B cell (primary cell): ENCODE data around the gene CARHSP1. TPM values are rescaled to one million over a fixed set of nuclear protein-coding genes. Genes with fewer than 3 reads are reported as not detected.
A peak's percentile ranks its signal among the peaks of the same experiment; 100 is the strongest.

Source experiments
- ATAC-seq: fragments of 200-7000 bp; cut with Tn5 transposase; one replicate; pipeline ENCODE4 v1.10.0; 2021; ENCODE audit warnings: low read depth, mild to moderate bottlenecking, moderate number of reproducible peaks, moderate library complexity
- CTCF ChIA-PET: fragments of 350-600 bp; sonication (Branson Sonifier 250); formaldehyde crosslinking; loops from one replicate; lab custom pipeline; 2021; ENCODE audit warnings: antibody characterized with exemption, inconsistent platforms; lab: Charles Lee
- POLR2A ChIA-PET: fragments of 350-600 bp; sonication (Branson Sonifier 250); formaldehyde crosslinking; loops from one replicate; lab custom pipeline; 2021; ENCODE audit warnings: antibody characterized with exemption; lab: Charles Lee
- DNase-seq: peaks from one replicate; pipeline ENCODE4 v3.0.0; 2013
- H2AFZ ChIP-seq: 2 replicates; pipeline ENCODE4 v1.6.1; 2012; ENCODE audit warnings: mild to moderate bottlenecking, low read depth, low read length; ENCODE audit not compliant: insufficient read depth, poor library complexity, severe bottlenecking
- H3K27ac ChIP-seq, 2 donors: 1 replicate in 1 of 2; 2 replicates in 1 of 2; pipeline ENCODE4 v1.5.1; 2012 to 2013; ENCODE audit warnings: low read length in 2 of 2, mild to moderate bottlenecking in 2 of 2, moderate library complexity in 1 of 2
- H3K27me3 ChIP-seq, 4 experiments: fragments of 200-600 bp in 1 of 4; sonication (generic) in 1 of 4; replicated peaks in 1 of 4; 1 replicate in 2 of 4; 2 replicates in 2 of 4; pipeline versions ENCODE4 v1.6.1 to v1.7.0; 2013 to 2016; ENCODE audit warnings: low read length in 3 of 4, mild to moderate bottlenecking in 2 of 4, mixed read lengths in 1 of 4, moderate library complexity in 1 of 4; ENCODE audit not compliant: insufficient read depth in 4 of 4, control insufficient read depth in 3 of 4; ENCODE audit errors: control extremely low read depth in 1 of 4
- H3K36me3 ChIP-seq, 2 experiments: replicated peaks in 1 of 2; 1 replicate in 1 of 2; 2 replicates in 1 of 2; pipeline versions ENCODE4 v1.6.1 to v1.7.1; 2013; ENCODE audit warnings: low read length in 1 of 2; ENCODE audit not compliant: insufficient read depth in 2 of 2, control insufficient read depth in 1 of 2; ENCODE audit errors: control extremely low read depth in 1 of 2, extremely low read depth in 1 of 2
- H3K4me1 ChIP-seq, 2 donors: fragments of 200-600 bp in 1 of 2; sonication (generic) in 1 of 2; 1 replicate in 1 of 2; 2 replicates in 1 of 2; pipeline versions ENCODE4 v1.5.1 to v1.6.1; 2013 to 2017; ENCODE audit warnings: low read length in 2 of 2; ENCODE audit not compliant: control insufficient read depth in 2 of 2, insufficient read depth in 2 of 2
- H3K4me2 ChIP-seq: replicated peaks from 2 replicates; pipeline ENCODE3; 2012; ENCODE audit warnings: mild to moderate bottlenecking, low read depth, low read length; ENCODE audit not compliant: poor library complexity, severe bottlenecking
- H3K4me3 ChIP-seq, 5 experiments: fragments of 200-600 bp in 1 of 5; sonication (generic) in 1 of 5; 1 replicate in 3 of 5; 2 replicates in 2 of 5; pipeline versions ENCODE4 v1.5.1 to v1.7.0; 2011 to 2016; ENCODE audit warnings: low read length in 4 of 5, mild to moderate bottlenecking in 4 of 5, low read depth in 2 of 5, control low read depth in 1 of 5, moderate library complexity in 1 of 5; ENCODE audit not compliant: insufficient read depth in 1 of 5; ENCODE audit errors: control extremely low read depth in 1 of 5, extremely low read depth in 1 of 5
- H3K79me2 ChIP-seq: fragments of 200-600 bp; sonication (generic); one replicate; pipeline ENCODE4 v1.6.0; 2016; ENCODE audit warnings: low read length; ENCODE audit not compliant: control insufficient read depth, insufficient read depth
- H3K9ac ChIP-seq: fragments of 200-600 bp; sonication (generic); 2 replicates; pipeline ENCODE4 v1.6.1; 2017; ENCODE audit warnings: mild to moderate bottlenecking, low read length, moderate library complexity
- H3K9me3 ChIP-seq, 3 donors: one replicate each; pipeline versions ENCODE4 v1.6.1 to v1.7.1; 2013; ENCODE audit warnings: low read length in 2 of 3; ENCODE audit not compliant: control insufficient read depth in 2 of 3, insufficient read depth in 1 of 3; ENCODE audit errors: control extremely low read depth in 1 of 3
- H4K20me1 ChIP-seq: 2 replicates; pipeline ENCODE4 v1.6.0; 2012; ENCODE audit warnings: mild to moderate bottlenecking, low read length; ENCODE audit not compliant: insufficient read depth, control insufficient read depth, poor library complexity, severe bottlenecking
- H3K27ac Mint-ChIP-seq: one replicate; pipeline ENCODE4 v1.8.0; 2021; ENCODE audit warnings: mixed read lengths
- H3K27me3 Mint-ChIP-seq: one replicate; pipeline ENCODE4 v1.8.0; 2021; ENCODE audit warnings: mixed read lengths
- H3K4me1 Mint-ChIP-seq: one replicate; pipeline ENCODE4 v1.8.0; 2021; ENCODE audit warnings: mixed read lengths
- H3K4me3 Mint-ChIP-seq: one replicate; pipeline ENCODE4 v1.8.0; 2021; ENCODE audit warnings: mixed read lengths
- H3K9me3 Mint-ChIP-seq: one replicate; pipeline ENCODE4 v1.8.0; 2022; ENCODE audit warnings: mixed read lengths; ENCODE audit not compliant: insufficient read depth
- EZH2 ChIP-seq: IDR thresholded peaks from 2 replicates; pipeline ENCODE4 v1.6.1; 2012; ENCODE audit warnings: borderline replicate concordance, low read depth, mild to moderate bottlenecking, moderate library complexity, low read length; ENCODE audit not compliant: insufficient read depth, poor library complexity, severe bottlenecking
- WGBS: methylation state at CpG from one replicate; pipeline ENCODE4 v1.1.5; 2013; ENCODE audit warnings: missing lambda C conversion rate; ENCODE audit not compliant: insufficient coverage; 5-methylcytosine and 5-hydroxymethylcytosine counted together
- intact Hi-C: fragments of 100-400 bp; cut with micrococcal nuclease; formaldehyde crosslinking; loops from one replicate; pipeline ENCODE4 v1.10.0; 2022
- polyA plus RNA-seq: library from polyadenylated mRNA; depleted of rRNA; stranded (reverse); fragments of >200 nt; gene quantifications from 2 replicates; pipeline ENCODE4 v1.2.3, GENCODE V29; 2012
- total RNA-seq, 2 donors: library from RNA; stranded (reverse); fragments of 120-200 nt in 1 of 2; gene quantifications; 1 replicate in 1 of 2; 2 replicates in 1 of 2; pipeline versions ENCODE4 v1.2.3 to v1.2.4, GENCODE V29; 2013 to 2022
- TF ChIP-seq, protein P1 (sequence below): fragments of 200-600 bp; IDR thresholded peaks from one replicate; pipeline ENCODE4 v1.8.0; 2022; ENCODE audit warnings: antibody characterized with exemption, mild to moderate bottlenecking

Gene CARHSP1
- total and polyA plus RNA-seq, 2 donors (not counting 1 experiment from before 2014, with no cell fraction given): 26.5 to 63.1 TPM

DNA sequence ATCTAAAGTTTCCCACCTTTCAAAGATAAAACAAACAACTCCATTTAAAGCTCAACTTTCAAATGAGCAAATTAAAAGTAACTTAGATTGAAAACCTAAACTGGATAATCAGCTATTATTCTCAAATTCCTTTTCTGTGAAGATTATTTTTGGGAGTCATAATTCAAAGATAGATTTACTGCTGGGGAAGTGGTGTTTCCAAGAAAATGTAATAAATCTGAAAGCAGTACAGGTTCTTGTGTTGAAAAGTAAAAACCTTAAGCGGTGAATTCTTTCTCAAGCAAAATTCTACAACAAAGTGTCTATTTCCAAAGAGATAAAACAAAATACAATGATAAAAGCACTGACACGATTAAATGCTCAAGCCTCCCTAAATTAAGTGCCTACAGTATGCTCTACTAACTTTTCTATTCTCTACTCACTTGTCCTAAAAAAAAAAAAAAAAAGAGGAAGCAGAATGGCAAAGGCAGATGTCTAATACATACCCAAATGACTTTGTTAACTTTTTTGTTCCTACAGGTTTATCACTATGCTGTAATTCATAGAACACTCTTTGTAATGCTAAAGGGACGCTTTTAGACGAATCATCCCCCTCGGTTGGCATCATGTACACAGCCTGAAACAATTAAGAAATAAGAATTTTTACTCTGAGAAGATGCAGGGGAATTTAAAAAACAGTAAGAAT is 47.9 kb upstream of the CARHSP1 start:
- H3K9ac ChIP-seq: no peak overlapping the region
- H3K27ac ChIP-seq: no peak overlapping the region
- H3K4me2 ChIP-seq: no peak overlapping the region
- DNase-seq: no peak
- Mint-ChIP-seq H3K9me3 (no peaks in the 10 kb centered on the region), H3K4me1 (peaks cover 13% of the 10 kb centered on the region), H3K27me3 (no peaks in the 10 kb centered on the region), H3K27ac (peak overlapping the region; percentile 16), H3K4me3 (no peak overlapping the region)
- H3K4me1 ChIP-seq: peaks cover 6 to 8% of the 10 kb centered on the region in 2 donors
- no peak overlapping the region for H3K4me3 ChIP-seq
- no peak overlapping the region for H2AFZ ChIP-seq
- intact Hi-C loops: no loop called here
- H3K9me3 ChIP-seq: no peaks in the 10 kb centered on the region
- TF ChIP-seq, protein P1, sequence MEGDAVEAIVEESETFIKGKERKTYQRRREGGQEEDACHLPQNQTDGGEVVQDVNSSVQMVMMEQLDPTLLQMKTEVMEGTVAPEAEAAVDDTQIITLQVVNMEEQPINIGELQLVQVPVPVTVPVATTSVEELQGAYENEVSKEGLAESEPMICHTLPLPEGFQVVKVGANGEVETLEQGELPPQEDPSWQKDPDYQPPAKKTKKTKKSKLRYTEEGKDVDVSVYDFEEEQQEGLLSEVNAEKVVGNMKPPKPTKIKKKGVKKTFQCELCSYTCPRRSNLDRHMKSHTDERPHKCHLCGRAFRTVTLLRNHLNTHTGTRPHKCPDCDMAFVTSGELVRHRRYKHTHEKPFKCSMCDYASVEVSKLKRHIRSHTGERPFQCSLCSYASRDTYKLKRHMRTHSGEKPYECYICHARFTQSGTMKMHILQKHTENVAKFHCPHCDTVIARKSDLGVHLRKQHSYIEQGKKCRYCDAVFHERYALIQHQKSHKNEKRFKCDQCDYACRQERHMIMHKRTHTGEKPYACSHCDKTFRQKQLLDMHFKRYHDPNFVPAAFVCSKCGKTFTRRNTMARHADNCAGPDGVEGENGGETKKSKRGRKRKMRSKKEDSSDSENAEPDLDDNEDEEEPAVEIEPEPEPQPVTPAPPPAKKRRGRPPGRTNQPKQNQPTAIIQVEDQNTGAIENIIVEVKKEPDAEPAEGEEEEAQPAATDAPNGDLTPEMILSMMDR: no peak
- TF ChIP-seq EZH2: no peak
- H3K36me3 ChIP-seq: peaks cover 4 to 92% of the 10 kb centered on the region in 2 experiments
- ChIA-PET POLR2A (no interaction called here), CTCF (interaction anchor here (0.6 to 1.4 kb wide), 3 partner anchors 19 to 201 kb away, joined by 3 read pairs; no protein-coding TSS in a partner anchor)
- peak; percentile 45 for ATAC-seq
- H3K27me3 ChIP-seq: no peaks in the 10 kb centered on the region
- peaks cover 87% of the 10 kb centered on the region for H4K20me1 ChIP-seq
- H3K79me2 ChIP-seq: peaks cover 84% of the 10 kb centered on the region
- no CpG with 5 or more reads among the region's 5 CpGs for whole genome bisulfite sequencing

DNA sequence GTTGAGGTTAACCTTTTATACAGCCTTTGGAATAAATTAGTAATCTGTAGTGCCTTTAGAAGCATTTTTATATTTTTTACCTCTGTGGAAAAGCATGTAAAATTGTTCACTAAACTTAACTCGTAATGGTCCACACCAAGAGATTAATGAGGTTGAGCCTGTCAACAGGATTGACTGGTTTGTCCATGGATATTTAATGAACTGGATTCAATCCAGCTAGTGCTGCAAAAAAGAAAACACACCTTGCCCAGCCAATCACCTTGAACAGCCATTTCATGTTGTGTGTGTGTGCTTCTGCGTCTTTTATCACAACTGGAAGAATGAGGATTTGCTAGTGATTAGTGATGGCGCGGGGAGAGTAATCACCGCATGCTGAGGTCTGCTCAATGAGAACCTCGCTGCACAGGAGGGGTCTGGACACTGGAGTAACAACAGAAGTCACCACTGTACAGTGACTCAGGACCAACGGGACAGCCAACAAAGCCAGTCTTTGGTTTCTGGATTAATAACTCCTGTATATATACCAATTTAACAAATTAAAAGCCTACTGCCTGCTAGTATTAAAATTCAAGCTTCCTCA is 47.0 kb upstream of the CARHSP1 start:
- no peak overlapping the region for H3K27ac ChIP-seq
- Mint-ChIP-seq H3K27me3 (no peaks in the 10 kb centered on the region), H3K4me3 (no peak overlapping the region), H3K9me3 (no peaks in the 10 kb centered on the region), H3K27ac (no peak overlapping the region), H3K4me1 (peaks cover 13% of the 10 kb centered on the region)
- no peaks in the 10 kb centered on the region for H3K27me3 ChIP-seq
- WGBS: 96% methylated on average over 5 of the region's 7 CpGs
- H3K36me3 ChIP-seq: peaks cover 3 to 92% of the 10 kb centered on the region in 2 experiments
- ATAC-seq (no peak), DNase-seq (no peak)
- H3K4me1 ChIP-seq: peaks cover 6 to 8% of the 10 kb centered on the region in 2 donors
- no peak overlapping the region for H2AFZ ChIP-seq
- H3K9me3 ChIP-seq: no peaks in the 10 kb centered on the region
- no peak overlapping the region for H3K9ac ChIP-seq
- no peak overlapping the region for H3K4me2 ChIP-seq
- peaks cover 87% of the 10 kb centered on the region for H4K20me1 ChIP-seq
- POLR2A ChIA-PET: no interaction called here
- H3K79me2 ChIP-seq: peaks cover 84% of the 10 kb centered on the region
- intact Hi-C loops: no loop called here
- CTCF ChIA-PET: interaction anchor here (0.9 to 1.4 kb wide), 2 partner anchors 20 to 93 kb away, joined by 3 read pairs; no protein-coding TSS in a partner anchor
- TF ChIP-seq EZH2: no peak
- TF ChIP-seq, protein P1: no peak
- no peak overlapping the region for H3K4me3 ChIP-seq
